GM19025 (cell line): Measurements from ENCODE around the gene ANKRD62.
"Not testable (repeated sequence)": the region's sequence is repeated elsewhere in the genome, so short reads cannot be mapped to it uniquely, and the experiment has no call there.

Experiments
- ATAC-seq: cut with Tn5 transposase; IDR thresholded peaks from one replicate; pipeline ENCODE4 v1.9.1; 2021; ENCODE audit warnings: mild to moderate bottlenecking, low read depth, moderate library complexity; ENCODE audit not compliant: unreplicated experiment

ANKRD62 gene

GRCh38 chr18:12065397-12065796 is 28.2 kb upstream of the ANKRD62 start:
- ATAC-seq, result no peak

GRCh38 chr18:12066910-12067511 is 26.6 kb upstream of the ANKRD62 start:
- ATAC-seq, result no peak

GRCh38 chr18:12067671-12068070 is 26.0 kb upstream of the ANKRD62 start:
- ATAC-seq, result no peak

GRCh38 chr18:12068316-12068949 is 25.2 kb upstream of the ANKRD62 start:
- ATAC-seq, result not testable (repeated sequence)

GRCh38 chr18:12068950-12069320 is 24.7 kb upstream of the ANKRD62 start:
- ATAC-seq, result no peak

- ATAC-seq, result not testable (repeated sequence)
Observed at GRCh38 chr18:12071066-12071465, 22.6 kb upstream of the ANKRD62 start.

- no peak for ATAC-seq
Observed at GRCh38 chr18:12072996-12073395, 20.6 kb upstream of the ANKRD62 start.

- ATAC-seq, result no peak
Observed at GRCh38 chr18:12074736-12075135, 18.9 kb upstream of the ANKRD62 start.

GRCh38 chr18:12076424-12077140 is 17.1 kb upstream of the ANKRD62 start:
- ATAC-seq, result no peak

- ATAC-seq, result not testable (repeated sequence)
Observed at GRCh38 chr18:12077994-12078393, 15.6 kb upstream of the ANKRD62 start.

GRCh38 chr18:12079491-12080237 is 14.0 kb upstream of the ANKRD62 start:
- ATAC-seq, result no peak

GRCh38 chr18:12085136-12085535 is 8.5 kb upstream of the ANKRD62 start:
- no peak for ATAC-seq

GRCh38 chr18:12085786-12086185 is 7.9 kb upstream of the ANKRD62 start:
- ATAC-seq, result no peak

- no peak for ATAC-seq
Observed at GRCh38 chr18:12086249-12086648, 7.4 kb upstream of the ANKRD62 start.

- ATAC-seq, result no peak
Observed at GRCh38 chr18:12086677-12087470, 6.8 kb upstream of the ANKRD62 start.

GRCh38 chr18:12087471-12088025 is 6.1 kb upstream of the ANKRD62 start:
- ATAC-seq, result no peak

GRCh38 chr18:12088096-12088495 is 5.5 kb upstream of the ANKRD62 start:
- ATAC-seq, result no peak

- ATAC-seq, result no peak
Observed at GRCh38 chr18:12088731-12089375, 4.8 kb upstream of the ANKRD62 start.

GRCh38 chr18:12091538-12092141 is 2.0 kb upstream of the ANKRD62 start:
- no peak for ATAC-seq
